Renal cortical epithelial cell (primary cell): Measurements from ENCODE around the gene MYRF. TPM values are rescaled to one million over a fixed set of nuclear protein-coding genes. Genes with fewer than 3 reads are reported as not detected.

Experiments used
- DNase-seq: peaks from one replicate; pipeline ENCODE4 v3.0.0-alpha.2; 2011; ENCODE audit warnings: low read depth
- total RNA-seq: library from RNA; depleted of rRNA; stranded (reverse); fragments of >200 nt; gene quantifications from 2 replicates; pipeline ENCODE4 v1.2.3, GENCODE V29; 2014

MYRF gene
- total RNA-seq, 1 donor from 2014 or later, result 20.0 TPM

DNA sequence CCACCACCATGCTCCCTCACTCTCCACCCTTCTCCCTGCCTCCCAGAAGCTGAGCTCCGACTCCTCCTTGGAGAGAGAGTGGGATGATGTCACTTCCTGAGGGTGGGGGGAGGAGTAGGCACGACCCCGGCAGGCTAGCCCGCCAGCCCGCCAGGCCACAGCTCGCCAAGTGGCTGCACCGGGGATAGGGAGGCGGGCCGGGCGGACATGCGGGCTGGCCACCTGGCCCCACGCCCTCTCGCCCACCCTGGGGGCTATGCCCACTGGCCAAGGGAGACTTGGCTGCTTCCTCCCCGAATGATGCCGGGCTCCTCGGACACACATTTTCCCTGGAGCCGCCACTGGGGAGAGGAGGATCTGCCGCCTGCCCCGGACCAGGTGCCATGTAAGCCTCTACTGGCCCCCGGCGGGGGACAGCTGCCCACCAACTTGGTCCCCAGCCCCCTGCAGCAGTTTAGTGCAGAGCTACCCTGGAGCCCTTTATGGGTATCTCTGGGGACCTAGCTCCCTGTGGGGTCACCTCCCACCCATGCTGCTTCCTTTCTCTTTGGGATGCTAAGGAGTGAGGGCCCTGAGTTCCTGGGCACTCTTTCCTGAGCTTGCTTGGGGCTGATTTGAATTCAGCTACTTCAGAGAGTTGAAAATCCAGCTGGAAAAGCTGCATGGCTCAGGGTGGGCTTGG, 33.7 kb upstream of the MYRF start:
- no peak for DNase-seq

DNA sequence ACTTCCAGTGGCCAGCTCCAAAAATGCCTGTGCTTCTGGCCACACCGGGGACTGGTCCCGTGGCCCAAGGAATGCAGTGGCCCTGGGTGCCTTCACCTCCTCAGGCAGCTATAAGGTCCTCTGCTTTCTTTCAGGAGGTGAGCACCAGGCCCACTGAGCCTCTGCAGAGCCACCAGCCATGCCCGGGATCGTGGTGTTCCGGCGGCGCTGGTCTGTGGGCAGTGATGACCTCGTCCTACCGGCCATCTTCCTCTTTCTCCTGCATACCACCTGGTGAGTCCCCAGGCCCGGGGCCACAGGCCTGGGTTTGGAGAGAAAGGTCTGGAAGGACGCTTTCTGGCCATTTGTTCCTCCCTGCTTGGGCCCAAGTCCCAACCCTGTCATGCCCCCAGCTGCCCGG, 32.5 kb upstream of the MYRF start:
- DNase-seq, result no peak

DNA sequence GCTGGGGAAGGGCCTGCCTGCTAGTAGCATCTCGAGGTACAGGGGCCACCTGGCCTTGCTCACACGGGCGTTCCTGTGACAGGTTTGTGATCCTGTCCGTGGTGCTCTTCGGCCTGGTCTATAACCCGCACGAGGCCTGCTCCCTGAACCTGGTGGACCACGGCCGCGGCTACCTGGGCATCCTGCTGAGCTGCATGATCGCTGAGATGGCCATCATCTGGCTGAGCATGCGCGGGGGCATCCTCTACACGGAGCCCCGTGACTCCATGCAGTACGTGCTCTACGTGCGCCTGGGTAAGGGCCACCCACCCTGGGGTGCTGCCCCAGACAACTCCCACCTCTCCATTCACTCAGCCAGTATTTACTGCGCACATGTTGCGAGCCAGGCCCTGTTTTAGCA, 31.8 kb upstream of the MYRF start:
- DNase-seq, result no peak

DNA sequence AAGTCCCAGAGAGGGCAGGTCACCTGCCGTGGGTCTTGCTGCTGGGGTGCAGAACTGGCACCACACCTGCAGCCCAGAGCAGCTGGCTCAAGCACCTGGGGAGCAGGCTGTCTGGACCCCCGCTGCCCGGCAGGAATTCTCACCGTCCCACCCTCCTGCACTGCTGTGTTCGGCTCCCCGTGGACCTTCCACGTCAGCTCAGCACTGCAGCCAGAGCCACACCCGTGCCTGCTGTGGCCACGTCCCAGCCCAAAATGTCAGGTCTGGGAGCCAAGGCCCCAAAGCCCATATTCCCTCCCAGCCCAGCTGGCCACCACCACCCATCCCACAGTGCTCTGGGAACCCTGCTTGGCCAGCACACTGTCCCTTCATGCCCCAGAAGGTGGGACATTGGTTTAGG, 28.0 kb upstream of the MYRF start:
- DNase-seq, result no peak

DNA sequence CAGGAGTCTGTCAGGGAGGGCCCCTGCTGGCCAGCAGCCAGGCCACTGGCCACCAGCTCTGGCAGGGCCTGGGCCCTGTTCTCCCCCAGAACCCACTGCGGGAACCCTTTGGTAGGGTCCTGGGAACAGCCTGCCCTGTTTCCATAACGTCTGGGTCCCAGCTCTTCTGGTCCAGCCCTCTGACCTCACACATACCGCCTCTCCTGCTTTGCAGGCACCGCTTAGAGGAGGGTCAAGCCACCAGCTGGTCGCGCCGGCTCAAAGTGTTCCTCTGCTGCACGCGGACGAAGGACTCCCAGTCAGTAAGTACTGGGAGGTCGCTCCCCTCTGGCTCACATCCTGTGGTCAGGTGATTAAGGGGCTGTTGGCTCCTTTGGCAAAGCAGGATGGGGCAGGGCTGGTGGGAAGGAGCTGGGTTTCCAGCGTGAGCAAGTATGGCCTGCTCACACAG, 26.6 kb upstream of the MYRF start:
- peak; percentile 58 for DNase-seq

DNA sequence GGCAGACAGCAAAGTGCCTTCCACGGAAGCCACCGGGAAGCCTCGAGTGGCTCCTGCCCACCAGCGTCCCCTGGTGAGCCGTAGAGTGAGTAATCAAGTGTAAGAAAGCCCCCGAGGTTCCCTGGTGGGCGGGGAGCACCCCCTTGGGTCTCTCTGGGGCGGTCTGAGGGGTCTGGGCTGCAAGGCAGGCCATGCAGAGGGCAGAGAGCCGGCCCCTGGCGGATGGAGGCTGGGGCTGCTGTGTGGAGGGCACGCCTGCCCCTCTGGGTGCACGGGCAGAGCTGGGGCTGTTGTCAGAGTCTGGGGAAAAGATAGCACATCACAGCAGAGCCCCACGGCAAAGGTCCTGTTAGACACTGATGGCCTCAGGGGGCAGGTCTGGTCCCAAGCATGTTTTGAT, 25.7 kb upstream of the MYRF start:
- DNase-seq, result no peak

DNA sequence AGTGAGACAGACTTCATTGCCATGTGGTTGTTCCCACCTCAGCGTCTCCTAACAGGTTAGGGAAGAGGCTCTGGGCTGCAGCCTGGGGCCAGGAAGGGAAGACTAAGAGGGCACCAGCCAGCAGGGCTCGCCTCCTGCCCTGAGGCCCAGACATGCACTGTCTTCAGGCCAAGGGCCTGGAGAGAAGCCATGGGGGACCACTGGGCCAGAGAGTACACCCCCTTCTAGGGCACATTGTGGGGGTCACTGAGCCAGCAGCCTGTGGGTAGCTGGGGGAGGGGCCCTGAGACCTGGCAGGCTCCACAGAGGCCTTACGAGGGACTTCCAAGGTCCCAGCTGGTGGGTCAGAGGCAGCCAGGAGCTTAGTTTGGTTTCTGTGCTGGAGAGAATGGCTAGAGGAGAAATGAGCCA, 25.0 kb upstream of the MYRF start:
- DNase-seq, result no peak

DNA sequence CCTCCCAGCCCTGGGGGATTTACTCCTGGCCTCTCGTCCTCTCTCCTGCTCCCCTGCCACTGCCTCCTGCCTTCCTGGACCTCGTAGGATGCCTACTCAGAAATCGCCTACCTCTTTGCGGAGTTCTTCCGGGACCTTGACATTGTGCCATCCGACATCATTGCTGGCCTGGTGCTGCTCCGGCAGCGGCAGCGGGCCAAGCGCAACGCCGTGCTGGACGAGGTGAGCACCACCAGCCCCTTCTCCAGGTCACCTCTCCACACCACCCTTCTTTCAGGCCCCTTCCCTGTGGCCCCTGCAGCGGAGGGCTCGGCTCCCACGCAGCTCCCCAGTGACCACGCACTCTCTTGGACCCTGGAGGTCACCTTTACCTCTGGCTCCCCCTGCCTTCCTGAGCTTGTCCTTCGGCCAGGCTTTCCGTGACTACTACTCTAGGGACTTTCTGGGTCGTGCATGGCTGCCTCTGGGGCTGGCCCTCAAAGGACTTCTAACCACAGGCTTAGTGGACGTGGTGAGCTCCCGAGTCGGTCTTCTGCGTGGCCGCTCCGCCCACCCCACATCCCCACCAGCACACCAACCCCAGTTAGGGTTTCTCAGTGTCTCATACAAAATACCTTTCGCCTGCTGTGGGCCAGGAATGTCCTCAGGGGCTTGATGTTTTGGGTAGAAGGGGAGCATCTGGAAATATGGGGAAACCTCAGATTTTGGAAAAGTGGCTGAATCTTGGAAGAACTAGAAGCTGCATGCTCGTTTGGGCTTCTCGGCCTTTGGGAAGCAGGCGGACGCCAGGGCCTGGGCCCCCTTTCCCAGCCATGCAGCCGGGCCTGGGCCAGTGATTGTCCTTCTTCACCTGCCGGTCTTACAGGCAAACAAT, 24.1 kb upstream of the MYRF start:
- peak; percentile 75 for DNase-seq

DNA sequence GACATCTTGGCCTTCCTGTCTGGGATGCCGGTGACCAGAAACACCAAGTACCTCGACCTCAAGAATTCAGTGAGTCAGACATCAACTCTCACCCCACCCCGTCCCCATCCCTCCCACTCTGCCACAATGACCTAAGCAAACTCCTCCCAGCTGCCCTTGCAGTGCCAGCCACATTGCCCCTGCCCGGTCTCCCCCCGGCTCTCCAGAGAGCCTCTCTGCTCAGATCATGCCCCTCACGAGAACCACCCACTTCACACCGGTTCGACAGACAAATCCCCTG, 23.6 kb upstream of the MYRF start:
- peak; percentile 91 for DNase-seq

DNA sequence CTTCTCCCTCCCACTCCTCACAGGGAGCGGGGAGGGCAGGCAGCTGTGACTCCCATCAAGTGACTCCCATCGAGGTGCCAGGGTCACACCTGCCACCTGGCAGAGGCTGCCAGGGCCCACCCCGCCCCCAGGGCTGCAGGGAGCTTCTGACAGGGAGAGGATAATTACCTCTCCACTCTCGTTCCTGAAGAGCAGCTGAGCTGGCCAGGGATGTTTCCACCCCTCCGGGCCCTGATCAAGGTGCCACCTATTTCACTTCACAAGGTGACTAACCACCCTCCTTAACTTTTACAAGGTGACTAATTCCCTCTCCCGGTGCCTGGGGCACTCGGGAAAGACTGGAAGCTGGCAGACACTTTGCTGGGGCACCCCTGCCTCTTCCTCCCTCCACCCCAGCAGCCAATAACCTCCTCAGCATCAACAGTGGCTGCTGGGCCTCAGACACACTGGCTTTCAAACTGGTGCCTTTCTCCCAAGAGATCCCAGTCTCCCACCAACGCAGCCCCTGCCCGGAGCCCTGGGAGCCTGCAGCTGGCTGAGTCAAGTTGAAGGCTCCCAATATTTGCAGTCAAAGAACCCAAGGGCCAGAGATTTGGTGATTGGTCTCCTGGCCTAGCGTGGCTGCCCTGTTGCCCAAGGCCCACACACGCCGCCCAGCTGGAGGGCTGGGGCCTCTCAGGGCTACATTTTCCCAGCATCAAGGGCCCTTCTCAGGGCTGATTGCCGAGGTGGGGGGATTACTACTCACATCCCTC, 22.0 kb upstream of the MYRF start:
- peak; percentile 78 for DNase-seq

DNA sequence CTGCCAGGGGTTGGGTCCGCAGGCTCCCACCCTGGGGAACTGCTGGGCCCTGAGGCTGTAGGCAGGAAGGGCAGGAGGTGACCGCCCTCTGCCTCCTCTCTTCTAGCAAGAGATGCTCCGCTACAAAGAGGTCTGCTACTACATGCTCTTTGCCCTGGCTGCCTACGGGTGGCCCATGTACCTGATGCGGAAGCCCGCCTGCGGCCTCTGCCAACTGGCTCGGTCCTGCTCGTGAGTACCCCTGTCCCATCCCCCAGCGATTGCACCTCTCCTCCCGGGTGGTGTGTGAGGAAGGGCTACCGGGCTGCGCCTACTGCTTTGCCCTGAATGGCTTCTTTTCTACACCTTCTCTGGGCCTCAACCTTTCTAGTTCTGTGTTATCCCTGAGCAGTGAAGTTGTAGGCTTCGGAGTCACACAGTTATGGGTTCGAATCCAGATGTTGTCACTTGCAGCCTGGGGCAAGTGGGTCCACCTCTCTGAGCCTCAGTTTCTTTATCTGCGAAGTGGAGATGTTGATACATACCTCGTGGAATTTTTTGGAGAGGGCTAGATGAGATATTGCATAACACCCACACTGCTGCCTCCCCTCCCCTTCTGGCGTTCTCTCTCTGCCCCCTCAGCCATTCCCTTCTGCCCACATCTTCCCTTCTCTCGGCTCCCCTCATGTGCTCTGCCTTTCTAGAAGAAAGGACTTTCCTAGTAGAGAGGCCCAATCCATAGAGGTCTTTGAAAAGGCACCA, 21.1 kb upstream of the MYRF start:
- DNase-seq, result no peak

DNA sequence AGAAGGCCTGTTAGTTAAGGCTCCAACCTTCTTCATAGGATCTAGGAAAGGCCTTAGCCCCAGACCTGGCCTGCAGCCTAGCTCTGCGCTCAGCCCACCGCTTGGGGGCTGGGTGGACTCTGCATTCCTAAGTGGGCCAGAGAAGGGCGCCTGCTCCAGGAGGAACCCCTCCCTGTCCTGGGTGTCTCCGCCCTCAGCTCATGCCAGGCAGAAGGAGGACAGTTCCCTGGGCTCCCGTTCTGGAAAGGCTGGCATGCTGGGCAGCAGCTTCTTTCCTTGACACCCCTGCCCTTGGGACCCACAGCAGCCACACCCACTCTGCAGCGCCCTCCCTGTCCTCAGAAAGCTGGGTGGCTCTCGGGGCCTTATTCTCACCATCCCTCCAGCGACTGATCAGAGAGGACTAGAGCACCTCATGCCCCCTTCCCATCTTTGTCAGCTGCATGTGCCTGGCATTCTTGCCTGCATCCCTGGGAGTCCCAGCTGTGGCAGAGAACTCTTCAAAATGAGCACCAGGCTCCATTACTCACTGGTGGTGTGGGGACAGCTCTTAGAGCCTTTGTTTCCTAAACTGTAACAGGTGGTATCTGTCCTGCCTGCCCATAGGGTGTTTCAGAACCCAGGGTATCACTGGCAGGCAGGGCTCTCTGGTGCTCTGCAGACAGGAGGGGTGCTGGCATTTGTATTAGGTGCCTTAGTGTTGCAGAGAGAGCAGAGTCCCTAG, 20.3 kb upstream of the MYRF start:
- DNase-seq, result no peak

DNA sequence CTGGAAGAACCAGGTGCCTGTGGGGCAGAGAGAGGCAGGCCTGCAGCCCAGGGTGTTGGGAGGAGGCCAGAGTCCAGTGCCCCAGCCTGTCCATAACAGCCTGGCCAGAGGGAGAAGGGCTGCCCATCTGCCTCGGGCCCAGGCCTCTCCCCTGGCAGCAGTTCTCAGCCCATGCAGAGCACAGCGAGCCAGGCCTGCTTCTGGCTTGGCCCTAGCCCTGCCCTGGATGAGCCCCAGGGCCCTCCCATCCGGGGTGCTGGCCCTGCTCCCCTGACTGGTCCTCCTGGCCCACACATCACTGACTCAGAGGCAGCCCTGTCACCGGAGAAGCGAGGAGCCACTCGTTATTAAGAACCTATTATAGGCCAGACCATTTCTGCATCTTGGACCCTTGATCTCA, 19.7 kb upstream of the MYRF start:
- DNase-seq, result no peak

DNA sequence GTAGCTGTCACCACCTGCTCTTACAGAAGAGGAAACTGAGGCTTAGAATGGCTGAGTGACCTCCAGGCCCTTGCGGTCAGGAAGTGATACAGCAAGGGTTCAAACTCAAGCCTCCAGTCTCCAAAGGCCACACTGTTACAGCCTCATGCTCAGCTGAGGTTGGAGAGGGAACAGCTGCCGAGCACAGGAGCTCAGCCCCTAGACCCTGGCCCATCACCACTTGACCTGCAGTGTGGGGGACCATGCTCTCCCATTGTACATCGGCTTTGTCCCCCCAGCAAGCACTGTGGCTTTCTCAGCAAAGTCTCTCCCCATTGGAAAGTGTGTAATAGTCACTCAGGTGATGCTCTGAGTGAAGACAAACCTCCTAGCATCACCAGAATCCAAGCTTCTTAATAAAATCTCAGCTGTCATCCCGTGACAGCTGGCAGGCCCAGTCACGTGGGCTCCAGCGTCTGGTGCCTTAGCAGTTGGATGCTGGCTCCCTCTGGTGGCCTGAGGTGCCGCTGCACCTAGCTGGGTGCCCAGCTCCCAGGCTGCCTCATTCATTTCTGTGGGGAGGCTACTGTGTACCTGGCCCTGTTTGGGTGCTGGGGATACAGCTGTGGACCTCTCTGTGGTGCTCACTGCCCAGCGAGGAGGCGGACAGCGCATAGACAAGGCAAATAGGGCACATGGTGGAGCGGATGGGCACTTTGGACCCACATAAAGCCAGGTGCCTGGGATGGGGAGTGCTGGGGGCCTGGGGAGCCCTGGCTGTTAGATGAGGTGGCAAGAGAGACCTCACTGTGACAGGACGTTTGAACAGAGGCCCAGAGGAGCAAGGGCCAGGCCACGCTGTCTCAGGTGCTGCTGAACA, 19.1 kb upstream of the MYRF start:
- DNase-seq, result peak; percentile 62

DNA sequence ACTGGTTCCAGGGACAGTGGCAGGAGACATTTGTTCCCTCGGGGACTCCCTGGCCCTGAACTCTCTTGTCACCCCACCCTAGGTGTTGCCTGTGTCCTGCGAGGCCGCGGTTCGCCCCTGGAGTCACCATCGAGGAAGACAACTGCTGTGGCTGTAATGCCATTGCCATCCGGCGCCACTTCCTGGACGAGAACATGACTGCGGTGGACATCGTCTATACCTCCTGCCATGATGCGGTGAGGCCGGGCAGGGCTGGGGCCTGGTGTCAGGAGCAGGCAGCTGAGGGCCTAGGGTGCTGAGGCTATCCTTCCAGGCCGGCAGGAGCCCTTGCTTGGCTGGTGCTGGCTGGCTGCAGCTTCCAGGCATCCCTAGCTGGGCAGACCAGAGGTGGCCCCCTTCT, 17.7 kb upstream of the MYRF start:
- DNase-seq, result no peak

DNA sequence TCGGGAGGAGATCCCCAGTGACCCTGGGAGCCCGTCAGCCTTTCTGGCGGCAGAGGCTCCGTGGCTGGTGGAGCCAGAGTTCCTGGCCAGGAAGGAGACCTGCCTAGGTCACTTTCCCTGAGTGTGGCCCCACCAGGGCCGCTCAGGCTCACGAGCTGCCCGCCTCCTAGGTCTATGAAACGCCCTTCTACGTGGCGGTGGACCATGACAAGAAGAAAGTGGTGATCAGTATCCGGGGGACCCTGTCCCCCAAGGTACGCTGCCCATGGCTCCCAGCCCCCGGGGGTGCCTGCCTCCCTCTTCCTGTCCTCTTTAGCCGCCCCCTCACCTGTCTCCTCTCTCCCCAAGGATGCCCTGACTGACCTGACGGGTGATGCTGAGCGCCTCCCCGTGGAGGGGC, 17.0 kb upstream of the MYRF start:
- no peak for DNase-seq

DNA sequence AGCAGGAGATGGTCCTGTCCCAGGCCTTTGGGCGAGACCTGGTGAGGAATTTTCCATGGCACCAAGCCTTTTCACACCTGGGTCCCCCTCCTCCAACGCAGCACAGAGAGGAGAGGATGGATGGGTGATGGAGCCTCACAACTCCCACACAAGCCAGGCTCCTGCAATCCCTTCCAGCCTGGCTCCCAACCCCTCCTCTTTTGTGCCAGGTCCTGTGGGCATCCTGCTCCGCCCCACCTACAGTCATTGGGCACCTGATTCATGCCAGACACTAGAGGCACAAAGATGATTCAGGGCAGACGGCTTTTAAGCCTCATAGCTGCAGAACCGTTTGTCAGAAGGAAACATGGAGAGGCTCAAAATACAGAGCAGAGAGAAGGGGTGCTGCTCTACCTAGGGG, 16.1 kb upstream of the MYRF start:
- no peak for DNase-seq

DNA sequence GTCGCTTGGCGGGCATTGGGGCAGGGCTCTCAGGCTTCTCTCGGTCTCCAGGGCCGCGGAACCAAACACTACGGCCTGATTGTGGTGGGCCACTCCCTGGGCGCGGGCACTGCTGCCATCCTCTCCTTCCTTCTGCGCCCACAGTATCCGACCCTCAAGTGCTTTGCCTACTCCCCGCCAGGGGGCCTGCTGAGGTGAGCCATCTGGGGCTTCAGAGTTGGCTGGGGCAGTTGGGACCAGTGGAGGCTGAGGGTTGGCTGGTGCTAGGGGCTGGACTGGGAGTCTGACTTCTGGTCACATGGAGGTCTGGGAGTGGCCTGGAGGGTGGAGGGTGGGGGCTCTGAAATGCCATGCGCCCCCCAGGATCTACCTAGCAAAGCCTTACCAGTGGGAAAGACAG, 15.3 kb upstream of the MYRF start:
- DNase-seq, result no peak

DNA sequence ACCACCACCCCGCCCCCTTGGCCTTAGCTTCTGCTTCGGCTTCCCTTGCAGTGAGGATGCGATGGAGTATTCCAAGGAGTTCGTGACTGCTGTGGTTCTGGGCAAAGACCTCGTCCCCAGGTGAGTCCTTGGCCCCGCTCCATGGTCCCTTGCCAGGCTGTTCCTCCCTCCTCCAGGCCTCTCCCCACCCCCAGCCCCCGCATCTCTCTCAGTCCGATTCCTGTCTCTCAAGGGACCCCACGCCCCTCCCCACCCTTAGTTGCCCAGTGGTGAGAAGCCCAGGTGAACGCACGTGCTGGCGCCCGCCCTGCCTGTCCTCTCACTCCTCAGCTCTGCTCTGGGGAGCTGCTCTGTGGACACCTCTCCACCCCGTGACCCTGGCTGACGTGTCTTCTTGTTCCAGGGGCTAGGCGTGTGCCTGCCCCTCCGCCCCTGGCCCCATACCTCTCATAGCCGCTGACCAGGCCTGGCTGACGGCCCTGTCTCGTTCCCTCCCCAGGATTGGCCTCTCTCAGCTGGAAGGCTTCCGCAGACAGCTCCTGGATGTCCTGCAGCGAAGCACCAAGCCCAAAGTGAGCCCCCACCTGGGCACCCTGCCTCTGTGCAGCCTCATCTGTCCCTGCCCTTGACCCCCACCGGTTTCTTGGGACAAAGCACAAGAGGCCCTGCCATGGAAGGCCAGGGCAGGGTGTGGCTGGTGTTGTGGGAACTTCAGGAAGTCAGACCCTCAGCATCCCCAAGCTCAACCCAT, 14.6 kb upstream of the MYRF start:
- DNase-seq, result no peak

DNA sequence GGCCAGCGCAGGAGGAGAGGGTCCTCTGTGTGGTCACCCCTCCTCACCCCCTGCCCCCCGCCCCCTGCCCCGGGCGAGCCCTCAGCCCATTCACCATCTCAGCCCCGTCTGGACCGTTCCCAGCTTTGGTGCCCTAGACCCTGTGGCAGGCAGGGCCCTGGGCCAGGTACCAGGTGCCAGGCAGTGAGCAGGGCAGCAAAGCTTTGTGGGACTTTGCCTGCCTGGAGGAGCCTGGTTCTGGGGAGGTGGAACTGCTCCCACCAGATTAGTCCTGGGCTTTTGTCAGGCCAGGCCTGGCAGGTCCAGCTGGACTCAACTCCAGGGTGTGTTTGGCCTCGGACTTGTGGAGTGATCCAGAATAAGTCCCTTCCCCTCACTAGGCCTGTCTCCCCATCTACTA, 13.7 kb upstream of the MYRF start:
- DNase-seq, result no peak
